ENCODE measurements around the gene B4GALT3.

The B4GALT3 gene

DNA sequence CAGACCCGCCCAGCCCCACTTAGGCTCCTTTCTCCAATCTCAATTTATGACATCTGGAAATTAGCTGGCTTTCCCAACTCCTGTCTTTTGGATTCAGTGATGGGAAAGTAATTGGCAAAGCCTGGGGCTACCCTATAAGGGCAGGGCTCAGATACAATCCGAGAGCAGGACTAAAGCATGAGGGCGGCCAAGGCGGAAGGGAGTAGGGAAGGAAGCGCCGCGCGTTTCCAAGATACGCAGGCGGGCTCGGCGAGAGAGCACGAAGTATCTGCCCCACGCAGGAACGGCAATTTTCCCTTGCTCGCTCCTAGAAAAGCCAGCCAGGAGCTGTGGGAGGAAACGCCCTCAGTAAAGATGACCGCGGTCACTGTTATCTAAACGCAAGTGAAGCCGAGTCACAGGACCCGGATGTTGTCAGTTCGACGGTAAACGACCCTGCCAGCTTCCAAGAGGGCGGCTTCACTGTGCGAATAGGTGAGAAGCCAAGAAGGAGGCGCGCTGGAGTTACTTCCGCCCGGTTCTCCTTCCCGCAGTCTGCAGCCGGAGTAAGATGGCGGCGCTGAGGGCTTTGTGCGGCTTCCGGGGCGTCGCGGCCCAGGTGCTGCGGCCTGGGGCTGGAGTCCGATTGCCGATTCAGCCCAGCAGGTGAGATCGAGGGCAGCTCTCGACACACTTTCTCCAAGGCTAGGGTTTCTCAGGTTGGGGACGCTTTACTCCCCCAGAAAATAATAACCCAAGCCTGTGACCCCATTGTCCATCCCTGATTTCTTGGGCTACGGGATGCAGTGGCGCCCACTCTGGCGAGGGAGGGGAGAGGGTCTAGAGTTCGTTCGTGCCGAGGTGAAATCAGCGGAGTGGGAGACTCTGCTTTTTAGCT is 24.8 kb upstream of the B4GALT3 start, which contains the start of gene NDUFS2:
NDUFS2 (plus strand) TSS at position 532 of the 877 bp plus-strand sequence; CDS start at position 551, 19 bp downstream.
- peak; percentile 97 for FAIRE-seq

DNA sequence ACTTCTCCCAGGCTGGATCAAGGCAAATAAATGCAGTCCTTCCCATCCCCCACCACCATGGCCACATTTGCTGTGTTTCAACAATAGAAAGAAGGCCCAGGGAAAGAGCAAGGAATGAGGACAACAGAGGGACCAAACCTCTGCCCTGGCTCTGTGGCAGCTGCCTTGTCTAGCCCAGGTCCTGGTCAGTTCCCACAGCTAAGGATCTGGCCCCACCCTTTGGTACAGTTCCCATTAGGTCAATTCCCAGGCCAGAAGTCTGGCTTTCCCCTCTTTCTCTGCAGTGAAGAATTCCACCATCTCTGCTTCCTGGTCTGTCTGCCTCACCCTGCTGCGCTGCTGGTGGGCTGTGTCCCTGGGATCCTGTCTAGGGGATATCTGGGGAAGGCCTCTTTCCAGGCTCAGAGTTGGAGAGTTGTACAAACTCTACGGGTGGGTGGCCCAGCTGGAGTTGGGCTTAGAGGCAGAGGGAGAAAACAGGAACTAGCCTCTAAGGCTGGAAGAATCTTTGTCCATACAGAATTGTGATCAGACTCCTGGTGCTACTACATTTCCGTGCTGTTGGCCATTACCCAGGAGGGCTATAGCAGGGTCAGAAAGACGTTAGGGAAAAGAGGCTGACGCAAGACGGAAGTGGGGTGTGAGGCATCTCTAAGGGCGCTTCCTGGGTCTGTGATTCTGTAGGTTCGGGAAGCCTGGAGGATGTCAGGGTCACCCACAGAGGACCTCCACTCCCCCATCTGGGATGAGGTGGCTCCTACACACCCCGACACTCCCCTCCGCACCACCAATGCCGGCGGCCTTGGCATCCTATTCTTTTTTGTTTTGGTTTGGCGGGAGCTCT is 23.9 kb upstream of the B4GALT3 start:
- no peak for FAIRE-seq

DNA sequence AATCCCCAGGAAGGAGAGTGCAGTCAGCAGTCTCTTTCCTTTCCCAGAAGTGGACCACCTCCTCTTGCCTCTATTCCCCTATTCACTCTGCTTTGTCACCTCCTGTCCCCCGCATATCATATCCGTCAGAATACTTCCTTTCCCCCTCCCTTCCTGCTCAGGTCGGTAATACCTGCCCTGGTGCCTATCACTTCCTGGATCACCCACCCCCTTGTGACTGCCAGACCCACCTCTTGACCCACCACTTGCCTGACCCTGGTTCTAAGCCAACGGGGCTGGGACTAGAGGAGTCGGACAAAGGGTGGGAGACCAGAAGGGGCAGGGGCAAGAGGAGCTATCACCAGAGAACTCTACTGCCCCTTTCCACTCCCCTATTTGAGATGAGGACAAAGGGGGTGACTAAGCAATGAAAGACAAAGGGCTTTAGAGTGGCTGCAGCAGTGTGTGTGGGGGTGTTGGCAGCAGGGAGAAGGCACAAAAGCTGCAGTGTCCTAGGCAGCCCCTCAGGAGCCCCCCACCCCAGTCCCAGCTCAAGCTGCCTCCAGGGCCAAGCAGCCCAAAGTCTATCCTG is 23.2 kb upstream of the B4GALT3 start:
- no peak for FAIRE-seq

DNA sequence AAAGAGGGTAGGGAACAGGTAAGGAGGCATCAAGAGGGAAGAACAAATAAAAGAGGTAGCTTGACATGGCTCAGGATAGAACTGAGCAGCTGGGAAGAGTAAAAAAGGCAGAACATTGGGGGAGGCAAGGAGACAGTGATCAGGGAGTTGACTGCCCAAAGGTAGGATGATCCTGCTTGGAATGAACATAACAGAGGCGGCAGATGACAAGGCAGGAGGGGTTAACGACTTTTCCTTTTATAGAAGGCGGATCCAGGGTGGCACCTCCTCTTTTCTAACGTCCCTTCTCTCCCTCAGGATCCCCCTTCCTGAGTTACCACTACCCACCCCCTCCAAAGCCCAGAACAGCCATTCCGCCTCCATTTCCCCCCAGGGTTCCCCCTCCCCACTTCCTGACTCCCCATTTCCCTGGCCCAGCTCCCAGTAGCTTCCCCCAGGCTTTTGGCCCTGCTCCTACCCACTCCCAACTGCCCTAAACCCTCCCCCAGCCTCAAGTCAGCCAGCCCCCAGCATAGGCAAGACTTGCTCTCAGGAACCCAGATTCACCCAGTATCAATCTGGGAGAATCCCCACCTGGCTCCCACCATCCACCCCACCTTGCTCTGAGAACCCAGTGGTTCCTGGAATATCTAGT is 22.3 kb upstream of the B4GALT3 start:
- FAIRE-seq, result no peak

DNA sequence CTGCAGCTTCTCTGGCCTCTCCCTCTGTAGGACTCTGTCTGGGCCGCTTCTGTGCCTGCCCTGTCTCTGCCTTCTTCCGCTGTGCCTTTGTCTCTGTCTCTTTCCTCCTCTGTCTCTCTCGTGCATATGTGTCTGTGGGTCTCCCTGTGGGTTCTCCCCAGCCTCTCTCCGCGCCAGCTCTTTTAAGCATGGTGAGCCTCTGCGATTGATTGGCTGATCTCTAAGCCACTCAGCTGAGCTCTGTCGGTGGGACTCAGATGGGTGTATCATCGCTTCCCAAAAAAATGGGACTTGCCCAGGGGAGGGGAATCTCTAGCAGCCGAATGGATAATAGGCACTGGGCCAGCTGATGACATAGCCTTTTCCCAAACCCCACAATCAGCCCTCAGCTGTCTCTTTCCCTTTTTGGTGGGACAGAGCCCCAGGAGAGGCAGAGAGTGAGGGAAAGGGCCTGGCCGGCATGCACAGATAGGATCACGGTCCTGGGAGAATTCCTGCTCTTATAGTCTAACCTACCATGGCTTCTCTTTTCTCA is 21.7 kb upstream of the B4GALT3 start, which contains the start of gene ADAMTS4:
ADAMTS4 (minus strand) TSS at position 158 of the 535 bp plus-strand sequence. CDS start 427 bp downstream, outside the sequence.
- FAIRE-seq, result no peak

DNA sequence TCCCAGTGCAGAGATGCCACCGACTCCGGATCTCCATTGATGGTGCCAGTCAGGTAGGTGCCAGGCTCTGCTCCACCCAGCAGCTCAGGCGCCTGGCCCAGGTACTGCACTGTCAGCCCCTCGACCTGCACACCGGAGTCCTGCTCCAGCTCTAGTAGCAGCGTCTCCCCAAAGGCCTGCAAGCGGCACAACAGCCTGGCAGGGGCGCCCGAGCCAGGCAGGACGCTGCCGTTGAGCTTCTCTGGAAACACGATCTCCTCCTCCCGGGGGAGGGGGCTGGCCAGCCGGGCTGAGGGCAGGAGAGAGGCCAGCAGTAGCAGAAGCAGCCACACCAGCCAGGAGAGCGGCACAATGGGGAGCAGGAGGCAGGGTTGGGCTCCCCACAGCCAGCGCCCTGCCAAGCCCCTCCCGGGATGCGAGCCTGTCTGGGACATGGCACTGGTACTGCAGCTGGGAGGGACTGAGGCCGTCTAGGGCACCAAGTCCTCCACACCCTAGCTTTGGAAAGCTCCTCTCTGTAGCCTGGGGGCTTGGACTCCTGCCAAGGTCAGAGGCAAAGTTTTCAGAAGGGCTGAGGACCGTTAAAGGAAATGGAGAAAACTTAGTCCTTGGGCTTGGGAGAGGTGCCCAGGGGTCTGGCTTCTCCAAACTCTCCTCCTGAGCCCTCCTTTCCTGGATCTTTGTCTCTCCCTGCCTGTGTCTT is 21.0 kb upstream of the B4GALT3 start:
- FAIRE-seq, result no peak

DNA sequence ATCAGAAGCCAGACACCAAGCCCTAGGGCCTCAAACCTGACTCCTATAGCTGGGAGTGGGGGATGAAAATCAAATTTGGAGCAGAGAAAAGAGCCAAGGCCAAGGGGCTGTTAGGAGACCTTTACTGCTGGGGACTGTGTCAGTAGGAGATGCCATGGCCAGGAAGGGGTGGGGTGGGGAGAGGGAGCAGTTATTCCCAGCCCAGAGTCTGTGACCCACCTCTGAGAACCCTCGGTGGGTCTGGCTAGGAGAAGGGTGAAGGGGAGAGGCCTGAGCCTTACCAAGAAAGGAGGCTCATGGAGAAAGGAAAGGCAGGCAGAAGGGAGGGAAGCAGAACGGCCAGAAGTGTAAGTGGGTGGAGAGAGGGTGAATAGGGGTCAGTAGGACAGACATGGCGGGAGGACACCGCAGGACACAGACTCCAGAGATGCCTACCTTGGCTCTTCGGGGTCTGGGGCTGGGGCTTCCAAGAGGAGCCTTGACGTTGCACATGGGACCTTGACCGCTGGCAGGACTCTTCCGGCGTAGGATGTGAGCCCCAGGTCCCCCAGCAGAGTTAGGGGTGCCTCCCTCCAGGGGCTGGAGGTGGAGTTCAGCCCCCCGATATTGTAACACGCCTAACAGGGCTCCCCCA is 20.4 kb upstream of the B4GALT3 start:
- no peak for FAIRE-seq

DNA sequence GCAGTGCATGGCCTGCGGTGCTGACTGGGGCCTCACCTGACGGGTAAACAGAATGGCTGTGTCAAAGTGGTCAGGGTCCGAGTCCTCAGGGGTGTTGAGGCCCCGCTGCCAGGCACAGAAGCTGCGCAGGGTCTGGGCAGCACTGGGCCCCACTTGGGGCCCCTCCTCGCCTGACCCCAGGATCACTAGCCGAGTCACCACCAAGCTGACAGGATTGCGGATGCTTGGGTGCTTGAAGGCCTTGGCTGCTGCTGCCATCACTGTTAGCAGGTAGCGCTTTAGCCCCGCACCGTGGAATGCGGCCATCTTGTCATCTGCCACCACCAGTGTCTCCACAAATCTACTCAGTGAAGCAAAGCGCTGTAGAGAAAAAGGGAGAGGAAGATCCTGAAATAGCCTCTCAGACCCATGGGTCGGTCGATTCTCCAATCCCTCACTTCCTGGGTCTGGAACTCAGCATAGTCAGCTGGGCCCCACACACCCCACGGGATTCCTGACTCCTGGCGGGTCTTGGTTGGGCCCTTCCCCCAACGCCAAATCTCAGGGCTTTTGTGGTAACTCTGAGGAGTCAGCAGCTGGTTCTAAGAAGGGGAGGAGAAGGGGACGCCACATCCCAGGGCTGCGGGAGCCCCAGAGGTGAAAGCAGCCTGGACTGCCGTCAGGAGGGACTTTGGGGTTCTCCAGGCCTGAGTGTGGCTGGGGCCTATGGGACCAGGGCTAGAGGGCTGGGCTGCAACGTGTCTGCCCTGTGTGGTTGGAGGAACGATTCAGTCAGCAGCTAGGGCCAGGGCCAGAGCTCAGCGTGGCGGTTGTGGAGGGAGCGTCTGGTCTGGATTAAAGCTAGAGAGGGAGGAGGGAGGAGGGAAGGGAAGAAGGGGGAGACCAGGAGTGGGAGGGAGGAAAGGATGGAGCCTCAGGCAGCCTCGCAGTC is 19.5 kb upstream of the B4GALT3 start:
- no peak for FAIRE-seq

DNA sequence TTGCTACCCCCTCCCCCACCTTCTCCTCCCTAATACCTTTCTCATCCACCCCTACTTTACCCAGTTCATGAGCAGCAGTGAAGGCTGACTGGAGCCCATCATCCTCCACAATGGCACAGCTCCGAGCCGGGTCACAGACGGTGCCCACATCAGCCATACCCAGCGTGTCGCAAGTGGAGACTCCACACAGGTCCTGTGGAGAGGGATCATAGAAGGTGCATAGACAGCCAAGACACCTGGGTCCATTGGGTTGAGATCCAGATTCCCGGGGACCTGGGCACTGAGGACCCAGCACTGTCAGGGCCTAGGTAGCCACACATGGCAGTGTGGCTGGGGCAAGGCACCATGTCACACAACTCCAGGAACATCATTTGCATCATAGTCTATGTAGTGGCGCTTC is 18.8 kb upstream of the B4GALT3 start:
- no peak for FAIRE-seq

DNA sequence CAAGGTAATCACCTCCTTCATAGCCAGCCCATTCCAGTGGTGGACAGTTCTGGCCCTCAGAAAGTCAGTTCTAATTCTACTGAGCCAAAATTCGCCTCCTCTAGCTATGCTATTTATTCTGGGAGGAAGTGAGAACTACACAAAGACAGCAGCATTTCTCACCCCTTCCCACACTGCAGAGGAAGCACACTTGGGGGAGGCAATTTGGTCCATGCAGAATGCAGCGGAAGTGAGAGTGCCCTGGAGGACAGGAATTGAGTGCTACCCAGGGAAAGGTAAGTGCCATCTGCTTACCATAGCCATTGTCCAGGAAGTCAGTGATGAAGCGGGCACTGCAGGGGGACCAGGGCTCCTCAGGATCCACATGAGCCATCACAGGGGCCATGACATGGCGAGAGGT is 17.9 kb upstream of the B4GALT3 start:
- no peak for FAIRE-seq

DNA sequence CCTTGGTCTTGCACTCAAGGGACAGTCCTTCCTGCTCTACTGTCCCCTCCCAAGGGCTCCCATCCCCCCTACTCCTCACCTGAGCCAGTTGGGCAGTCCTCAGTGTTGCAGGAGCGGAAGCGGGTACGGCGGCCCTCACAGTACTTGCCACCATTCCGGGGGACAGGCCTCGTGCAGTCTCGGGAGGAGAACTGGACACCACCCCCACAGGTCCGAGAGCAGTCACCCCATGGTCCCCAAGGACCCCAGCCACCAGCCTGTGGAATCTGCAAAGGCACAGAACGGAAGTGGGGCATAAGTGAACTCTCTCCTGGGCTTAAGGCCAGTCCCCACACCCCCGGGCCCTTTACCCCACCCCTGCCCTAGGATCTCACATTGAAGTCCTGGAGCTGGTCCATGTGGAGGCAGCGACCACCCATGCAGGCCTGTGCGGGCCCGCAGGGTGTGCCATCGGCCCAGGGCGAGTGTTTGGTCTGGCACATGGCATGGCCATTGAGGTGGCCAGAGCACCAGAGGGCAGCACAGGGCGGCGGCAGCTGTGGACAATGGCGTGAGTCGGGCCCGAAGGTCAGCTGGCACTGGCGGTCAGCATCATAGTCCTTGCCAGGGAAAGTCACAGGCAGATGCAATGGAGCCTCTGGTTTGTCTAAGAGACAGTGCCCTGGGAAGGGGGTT is 16.4 kb upstream of the B4GALT3 start:
- FAIRE-seq, result no peak

DNA sequence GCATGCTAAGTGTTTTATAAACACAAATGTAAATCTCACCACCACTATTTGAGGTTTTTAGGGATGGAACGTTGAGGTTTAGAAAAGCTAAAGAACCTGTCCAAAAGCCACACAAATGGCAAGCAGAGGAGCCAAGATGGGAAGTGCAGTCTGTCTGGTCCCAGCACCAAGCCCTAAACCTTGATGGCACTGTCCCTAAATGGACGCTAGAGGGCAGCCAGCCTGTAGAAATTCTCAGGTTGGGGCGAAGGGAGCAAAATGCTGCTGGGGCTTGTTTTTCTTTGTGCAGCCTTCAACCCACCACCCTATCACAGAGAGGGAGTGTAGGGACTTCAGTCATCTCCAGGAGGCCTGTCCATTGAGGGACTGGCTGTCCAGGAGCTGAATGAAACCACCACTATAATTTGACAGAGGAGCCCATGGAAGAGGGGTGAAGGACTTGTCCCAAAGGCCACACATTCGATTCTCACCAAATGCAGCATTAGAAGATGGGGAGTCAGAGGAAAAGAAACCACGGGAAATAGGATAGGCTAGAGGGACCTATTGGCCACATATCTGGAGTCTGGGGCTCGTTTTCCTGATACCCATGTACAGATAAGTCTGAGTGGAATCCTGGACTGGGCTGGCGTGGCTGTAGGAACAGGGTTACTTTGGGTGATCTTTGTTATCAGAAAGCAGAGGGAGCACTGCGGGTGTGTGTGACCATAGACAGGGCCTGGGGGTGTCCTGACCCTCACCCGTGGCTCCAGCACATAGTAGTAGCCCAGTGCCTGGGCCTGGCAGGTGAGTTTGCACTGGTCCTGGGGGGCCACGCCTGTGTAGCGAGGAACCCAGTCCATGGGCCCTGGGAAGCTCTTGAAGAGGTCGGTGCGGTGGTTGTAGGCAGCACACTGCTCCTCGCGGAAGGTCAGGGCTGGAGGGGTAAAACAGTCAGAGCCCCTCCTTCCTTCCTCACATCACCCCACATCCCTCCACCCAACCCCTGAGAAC is 15.5 kb upstream of the B4GALT3 start:
- no peak for FAIRE-seq

DNA sequence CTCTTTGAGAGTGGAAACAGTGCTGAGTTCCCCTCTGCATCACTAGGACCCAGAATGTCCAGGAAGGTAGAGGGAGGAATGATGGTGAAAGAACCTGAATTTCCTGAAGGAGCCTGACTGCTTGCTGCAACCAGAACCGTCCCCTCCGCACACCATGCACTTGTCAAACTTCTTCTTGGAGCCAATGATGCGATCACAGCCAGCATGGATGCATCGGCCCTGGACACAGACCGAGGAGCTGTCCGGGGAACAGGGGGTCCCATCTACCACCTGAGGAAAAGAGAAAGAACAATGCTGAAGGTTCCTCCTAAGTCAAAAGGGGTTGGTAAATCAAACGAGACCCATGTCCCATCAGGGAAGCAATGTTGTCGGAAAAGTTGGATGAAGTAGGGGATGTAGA is 14.7 kb upstream of the B4GALT3 start:
- FAIRE-seq, result no peak

DNA sequence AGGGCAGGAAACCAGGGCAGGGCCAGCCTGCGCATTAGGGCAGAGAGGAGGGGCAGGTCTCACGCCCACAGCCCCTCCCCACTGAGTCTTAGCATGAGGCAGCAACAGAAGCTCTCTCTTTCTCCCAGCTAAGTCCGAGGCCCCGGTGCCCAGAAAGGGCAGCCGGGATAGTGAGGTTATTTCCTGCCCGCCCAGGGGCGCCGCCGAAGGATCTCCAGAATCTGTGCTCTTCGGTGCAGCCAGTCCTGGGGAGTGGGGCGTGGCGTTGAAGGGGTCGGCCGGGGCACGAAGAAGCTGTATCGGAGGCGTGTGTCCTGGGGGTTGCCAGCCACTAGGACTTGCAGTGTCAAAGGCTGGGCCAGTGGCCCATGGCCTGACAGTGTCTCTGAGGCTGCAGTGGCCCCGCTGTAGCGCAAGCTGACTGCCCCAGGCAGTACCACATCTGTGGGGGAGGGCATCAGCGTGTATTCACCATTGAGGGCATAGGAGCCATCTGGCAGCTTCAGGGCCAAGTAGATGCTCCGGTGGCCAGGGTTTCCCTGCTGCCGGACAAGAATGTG is 13.7 kb upstream of the B4GALT3 start:
- no peak for FAIRE-seq

DNA sequence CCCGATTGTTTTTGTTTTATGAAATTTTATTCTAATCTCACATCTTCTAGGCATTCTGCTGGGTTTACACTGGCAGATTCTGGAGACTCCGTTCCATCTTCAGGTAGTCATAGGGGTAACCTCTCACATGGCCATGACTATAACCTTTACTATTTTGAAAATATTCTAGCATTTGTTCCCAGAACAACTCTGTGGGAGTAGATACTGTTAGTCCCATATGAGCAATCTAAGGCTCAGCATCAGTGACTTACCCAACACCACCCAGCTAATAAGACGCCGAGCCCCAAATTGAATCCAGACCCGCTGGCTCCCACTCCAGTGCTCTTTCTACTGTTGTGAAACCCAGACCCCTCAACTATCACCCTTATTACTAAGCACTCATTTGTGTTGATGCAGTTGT is 11.7 kb upstream of the B4GALT3 start:
- no peak for FAIRE-seq

DNA sequence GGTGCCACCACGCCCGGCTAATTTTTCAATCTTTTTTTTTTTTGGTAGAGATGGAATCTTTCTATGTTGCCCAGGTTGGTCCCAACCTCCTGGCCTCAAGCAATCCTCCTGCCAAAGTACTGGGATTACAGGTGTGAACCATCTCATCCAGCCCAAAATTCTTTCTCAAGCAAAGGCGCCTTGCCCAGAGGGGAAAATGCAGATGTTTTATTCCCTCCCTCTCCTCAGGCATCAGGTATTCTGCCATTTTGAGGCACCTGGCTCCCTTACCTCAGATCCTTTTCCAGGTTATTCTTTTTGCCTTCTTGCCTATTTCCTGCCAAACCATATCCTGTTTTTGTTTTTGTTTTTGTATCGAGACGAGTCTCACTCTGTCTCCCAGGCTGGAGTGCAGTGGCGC is 11.1 kb upstream of the B4GALT3 start:
- no peak for FAIRE-seq

DNA sequence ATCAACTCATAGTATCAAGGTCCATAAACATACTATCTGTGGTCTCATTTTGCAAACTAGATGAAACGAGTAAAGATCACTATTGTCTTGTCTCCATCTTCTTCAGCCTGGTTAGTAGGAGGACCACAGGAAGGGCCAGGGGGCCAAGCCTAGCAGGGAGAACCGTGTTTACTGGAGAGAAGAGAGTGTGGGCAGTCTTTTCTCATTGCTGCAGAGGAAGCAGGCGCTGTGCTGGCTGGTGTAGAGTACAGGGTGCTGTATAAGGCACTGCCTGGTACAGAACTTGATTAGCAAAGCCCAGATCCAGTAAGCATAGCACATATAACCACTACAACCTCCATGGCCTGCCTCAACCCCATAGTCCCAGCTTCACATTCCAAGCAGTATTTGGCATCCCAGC is 10.0 kb upstream of the B4GALT3 start:
- no peak for FAIRE-seq

DNA sequence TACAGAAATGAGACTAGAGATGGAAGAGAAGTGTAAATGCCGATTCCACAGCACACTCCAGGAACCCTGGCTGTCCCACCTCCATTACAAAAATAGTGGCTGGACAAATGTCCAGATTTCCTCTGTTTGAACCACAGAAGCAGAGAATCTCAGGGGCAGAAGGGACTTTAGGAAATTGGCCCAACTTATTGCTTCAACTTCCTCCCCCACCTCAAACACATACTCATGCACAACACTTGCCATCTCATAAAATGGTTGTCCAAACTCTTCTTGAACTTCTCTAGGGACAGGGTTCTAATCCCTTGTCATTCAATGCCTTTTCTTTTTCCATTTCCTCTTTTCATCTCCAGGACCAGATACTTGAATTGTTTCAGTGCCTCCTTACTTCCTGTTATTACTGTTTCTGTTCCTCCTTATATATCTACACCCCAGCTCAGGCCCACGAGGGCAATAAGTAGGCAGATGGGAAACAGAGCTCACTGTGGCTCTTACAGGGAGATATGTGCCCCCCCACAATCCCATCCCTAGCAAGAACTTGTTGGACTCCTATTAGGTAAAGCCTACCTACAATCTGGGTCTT is 8.5 kb upstream of the B4GALT3 start:
- FAIRE-seq, result no peak
